ENCODE data around the gene SSRP1.
"Not testable (repeated sequence)": the region's sequence is repeated elsewhere in the genome, so short reads cannot be mapped to it uniquely, and the experiment has no call there.

SSRP1 gene

DNA sequence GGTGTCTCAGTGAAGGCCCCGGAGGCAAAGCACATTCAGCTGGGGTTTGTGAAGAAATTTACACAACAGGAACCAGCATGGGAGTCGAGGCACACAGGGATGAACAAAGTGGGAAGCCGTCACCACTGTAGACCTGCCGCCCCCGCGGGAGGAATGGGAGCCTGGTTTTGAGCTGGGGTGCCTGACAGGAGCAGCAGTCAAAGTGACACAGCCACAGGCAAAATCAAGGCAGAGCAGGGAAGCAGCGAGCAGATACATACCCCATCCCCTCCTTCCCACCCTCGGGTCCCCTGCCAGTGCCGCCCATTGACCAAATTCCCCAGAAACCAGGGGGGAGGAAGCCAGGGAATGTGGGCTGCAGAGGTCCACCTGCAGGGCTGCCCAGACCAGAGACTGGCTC lies 23.3 kb upstream of the SSRP1 start:
- DNase-seq = no peak

- DNase-seq = no peak
Observed at GRCh38 chr11:57358543-57358961, 22.9 kb upstream of the SSRP1 start.

DNA sequence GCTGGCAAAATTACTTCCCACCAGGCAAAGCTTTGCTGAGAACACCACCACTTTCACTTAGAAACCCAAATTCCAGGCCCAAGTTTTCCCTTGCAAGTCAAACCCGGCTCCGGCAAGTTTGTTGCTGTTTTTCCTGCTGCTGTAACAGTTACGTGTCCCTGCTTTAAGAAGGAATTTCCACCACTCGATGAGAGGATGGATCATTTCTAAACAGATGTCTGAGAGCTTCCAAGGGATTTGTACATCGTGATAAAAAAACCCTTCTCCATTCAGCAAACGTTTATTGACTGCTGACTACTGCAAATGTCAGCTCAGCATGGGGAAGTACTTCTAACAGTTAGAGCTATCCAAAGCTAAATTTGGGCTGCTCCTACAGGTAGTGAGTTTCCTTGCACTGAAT lies 22.2 kb upstream of the SSRP1 start:
- DNase-seq = no peak

DNA sequence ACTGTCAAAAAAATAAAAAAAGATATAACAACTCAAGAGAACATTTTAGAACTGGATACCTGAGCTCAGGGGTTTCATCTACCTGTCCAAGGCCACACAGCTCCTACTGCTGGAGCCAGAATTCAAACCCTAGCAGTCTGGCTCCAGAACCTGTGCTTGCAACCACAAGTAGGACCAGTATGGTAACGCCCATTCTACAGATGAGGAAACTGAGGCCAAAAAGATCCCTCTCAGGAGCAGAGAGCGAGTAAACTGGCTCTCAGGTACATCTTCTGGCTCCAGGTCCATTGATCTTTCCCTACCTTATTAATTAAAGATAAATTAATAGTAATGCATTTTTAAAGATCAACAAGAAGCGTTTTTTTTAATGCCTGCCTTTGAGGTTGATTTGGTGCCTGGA lies 21.6 kb upstream of the SSRP1 start:
- no peak for DNase-seq

- DNase-seq = no peak
Observed at GRCh38 chr11:57356268-57356667, 20.6 kb upstream of the SSRP1 start.

GRCh38 chr11:57354699-57355098 lies 19.0 kb upstream of the SSRP1 start:
- no peak for DNase-seq

DNA sequence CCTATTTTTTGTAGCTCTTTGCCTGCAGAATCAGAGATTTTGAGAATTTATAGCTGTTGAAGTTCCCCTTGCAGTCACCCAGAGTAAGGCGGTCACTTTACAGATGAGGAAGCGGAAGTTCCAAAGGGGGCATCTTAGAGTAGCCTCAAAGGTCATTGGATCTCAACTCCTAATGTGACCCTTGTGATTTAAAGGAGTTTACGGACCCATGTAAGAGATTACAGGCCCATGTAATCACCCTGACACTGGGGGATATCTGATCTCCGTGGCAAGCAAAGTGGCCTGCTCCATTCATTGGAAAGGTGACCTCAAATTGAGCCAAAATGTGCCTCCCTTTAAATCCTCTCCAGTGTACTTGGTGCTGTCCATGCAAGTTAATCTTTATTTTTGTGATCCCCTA lies 18.2 kb upstream of the SSRP1 start:
- no peak for DNase-seq

GRCh38 chr11:57353446-57353845 lies 17.8 kb upstream of the SSRP1 start:
- no peak for DNase-seq

- no peak for DNase-seq
Observed at GRCh38 chr11:57353036-57353435, 17.3 kb upstream of the SSRP1 start.

- DNase-seq = peak; percentile 64
Observed at GRCh38 chr11:57349491-57350274, 14.0 kb upstream of the SSRP1 start.

GRCh38 chr11:57348636-57349313 lies 13.1 kb upstream of the SSRP1 start:
- DNase-seq = no peak

DNA sequence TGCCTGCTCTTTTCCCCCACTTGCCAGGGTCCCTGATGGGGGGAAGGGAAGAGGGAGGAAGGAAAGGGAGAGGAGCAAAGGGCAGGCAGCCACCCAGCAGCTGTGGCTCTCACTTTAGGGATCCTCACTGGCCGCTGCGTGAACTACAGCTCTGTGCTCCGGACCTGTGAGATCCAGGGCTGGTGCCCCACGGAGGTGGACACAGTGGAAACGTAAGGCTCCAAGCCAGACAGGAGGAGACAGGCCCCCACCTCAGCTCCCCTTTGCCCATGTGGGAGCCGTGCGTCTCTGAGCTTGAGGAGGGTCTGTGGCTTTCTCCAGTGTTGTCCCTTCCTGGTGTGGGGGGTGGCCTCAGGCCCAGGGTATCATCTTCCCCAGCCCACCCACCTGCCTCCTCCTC lies 12.4 kb upstream of the SSRP1 start:
- DNase-seq = no peak

- no peak for DNase-seq
Observed at GRCh38 chr11:57347336-57347735, 11.6 kb upstream of the SSRP1 start.

- peak; percentile 72 for DNase-seq
Observed at GRCh38 chr11:57345555-57346211, 10.0 kb upstream of the SSRP1 start.

DNA sequence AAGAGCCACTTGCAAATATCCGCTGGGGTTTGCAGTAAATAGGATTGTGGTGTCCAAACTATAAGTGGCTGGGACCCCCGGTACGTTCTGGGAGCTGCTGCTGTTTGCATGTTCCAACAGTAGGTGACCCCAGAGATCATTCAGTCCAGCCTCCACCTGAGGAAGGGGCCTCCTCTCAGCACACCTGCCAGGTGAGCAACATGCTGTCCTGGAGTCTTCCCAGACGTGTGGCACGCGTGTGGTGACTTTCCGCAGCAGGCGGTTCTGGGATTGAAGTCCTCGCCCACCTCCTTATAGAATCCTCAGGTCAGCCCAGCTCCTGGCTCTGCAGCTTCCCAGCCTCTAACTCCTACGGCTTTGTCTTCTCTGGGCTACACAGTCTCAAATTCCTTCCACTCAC lies 9.1 kb upstream of the SSRP1 start:
- no peak for DNase-seq

GRCh38 chr11:57343825-57344224 lies 8.1 kb upstream of the SSRP1 start:
- no peak for DNase-seq

DNA sequence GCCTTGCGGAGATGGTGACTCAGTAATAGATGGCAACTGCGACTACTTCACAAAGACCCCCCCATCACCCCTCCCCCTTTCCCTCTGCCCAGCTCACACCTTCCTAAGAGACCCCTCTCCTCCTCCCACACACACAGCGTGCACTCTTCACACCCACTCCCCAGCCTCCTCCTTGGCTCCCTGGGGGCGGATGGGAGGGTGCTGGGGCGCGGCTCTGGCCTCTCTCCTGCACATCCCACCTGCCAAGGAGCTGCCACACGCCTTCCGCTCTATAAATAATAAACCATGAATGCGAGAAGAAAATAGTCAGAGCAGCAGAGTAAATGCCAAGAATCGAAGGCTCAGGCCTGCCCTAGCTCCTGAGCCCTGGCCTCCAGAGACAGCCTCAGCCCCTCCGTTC lies 7.0 kb upstream of the SSRP1 start:
- DNase-seq = no peak

DNA sequence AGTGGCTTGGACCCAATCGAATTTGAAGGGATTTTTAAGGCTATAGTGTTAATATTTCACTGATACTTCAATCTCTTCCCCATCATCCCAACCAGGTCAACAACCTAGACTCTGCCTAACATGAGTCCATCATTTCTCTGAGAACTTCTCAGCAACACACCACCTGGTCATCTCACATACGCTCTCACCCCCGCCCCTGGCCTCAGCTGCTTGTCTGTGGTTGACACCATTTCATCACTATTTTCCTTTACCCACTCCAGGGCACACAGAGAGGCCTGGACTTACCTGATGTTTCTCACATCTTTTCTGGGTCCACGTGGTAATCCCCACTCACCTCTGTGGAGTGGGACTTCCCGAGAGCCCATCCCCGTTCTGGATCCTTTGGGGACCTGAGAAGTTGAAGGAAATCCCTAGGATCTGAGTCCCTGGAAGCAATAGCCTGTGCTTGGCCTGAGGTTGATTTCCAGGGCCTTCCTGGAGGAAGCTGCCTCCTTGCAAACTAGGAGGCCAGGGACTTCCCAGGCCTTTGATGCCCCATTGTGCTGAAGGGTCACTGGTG lies 5.6 kb upstream of the SSRP1 start:
- no peak for DNase-seq

DNA sequence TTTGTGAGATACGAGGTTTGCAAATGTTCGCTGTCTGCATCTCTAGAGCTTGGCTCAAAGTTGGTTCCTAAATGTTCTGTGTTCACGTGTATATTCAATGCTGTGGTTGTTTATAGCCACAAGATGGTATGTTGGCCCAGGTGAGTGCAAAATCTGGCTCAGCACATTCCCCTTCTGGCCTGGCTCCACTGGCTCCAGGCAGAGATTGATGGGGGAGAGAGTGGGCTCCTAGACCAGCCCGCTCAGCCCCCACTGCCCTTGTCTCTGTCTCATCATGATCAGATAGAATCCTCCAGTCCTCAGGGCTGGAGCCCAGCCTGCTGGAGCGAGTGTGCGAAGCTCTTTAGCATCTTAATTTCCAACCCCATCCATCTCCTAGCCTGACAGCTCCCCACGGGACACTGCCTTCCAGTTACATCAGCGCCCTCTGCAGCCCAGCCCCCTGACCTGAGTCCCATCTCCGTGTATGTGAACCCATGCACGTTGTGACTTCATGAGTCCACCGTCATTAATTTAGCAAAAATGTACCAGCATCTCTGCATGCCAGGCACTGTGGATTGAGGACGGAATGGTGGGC lies 4.4 kb upstream of the SSRP1 start:
- no peak for DNase-seq

DNA sequence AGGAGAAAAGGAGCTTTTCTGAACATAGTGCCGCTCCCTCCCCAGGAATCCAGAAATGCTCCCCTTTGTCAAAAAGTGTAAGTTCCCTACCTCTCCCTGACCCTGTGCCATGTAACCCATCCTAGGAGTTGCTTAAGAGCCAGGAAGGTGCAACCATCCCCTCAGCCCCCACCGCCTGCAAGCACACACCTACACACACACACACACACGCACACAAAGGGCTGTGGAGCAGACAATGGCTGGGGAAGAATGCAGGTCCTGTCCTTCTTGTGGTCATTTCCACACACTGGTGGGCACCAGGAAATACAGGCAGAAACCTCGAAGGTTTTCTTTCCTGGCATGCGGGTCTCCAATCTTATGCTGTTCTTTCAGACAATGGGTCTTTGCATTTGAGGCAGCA lies 3.6 kb upstream of the SSRP1 start:
- DNase-seq = no peak

GRCh38 chr11:57338142-57338541 lies 2.5 kb upstream of the SSRP1 start, which contains the start of gene P2RX3:
Gene P2RX3 (plus strand): TSS chr11:57338352. CDS start chr11:57338551, 199 bp downstream.
- no peak for DNase-seq

- not testable (repeated sequence) for DNase-seq
Observed at GRCh38 chr11:57336856-57337255, 1.2 kb upstream of the SSRP1 start.

DNA sequence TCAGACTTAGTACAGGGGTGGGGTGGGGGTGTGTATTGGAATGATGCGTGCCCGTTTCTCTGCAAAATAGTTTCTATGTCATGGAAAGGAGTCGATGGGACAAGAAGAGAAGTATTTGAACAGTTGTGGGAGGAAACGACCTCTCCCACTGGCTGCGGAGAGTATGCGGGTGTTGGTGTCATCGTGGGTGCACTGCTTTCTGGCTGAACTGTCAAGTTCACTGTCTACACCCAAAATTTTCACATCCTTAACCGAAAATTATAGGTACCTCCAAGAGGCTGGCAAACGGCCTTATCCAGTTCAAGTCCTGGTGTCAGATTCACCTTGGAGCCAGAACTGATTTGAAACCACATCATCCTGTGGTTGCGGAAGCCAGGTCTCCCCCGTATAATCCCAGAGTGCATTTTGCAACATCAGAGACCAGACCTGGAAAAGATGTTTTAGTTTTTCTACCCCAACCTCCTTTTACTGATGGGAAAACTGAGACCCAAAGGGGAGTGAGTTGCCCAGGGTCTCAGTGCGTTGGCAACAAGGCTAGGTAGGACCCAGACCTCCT lies 497 bp upstream of the SSRP1 start:
- DNase-seq = no peak

All from activated gamma-delta T cell treated with Interleukin-2 at 50 U/mL for 16 hours (primary cell).